SH-SY5Y (cell line): Measurements from ENCODE around the gene CBFA2T3.

ENCODE experiments used
- GATA2 ChIP-seq: IDR thresholded peaks from 2 replicates; pipeline ENCODE4 v1.6.1; 2011; ENCODE audit warnings: mild to moderate bottlenecking, low read depth, low read length
- GATA3 ChIP-seq: IDR thresholded peaks from 2 replicates; pipeline ENCODE4 v1.6.1; 2011; ENCODE audit warnings: low read depth, mild to moderate bottlenecking, low read length, moderate library complexity

DNA sequence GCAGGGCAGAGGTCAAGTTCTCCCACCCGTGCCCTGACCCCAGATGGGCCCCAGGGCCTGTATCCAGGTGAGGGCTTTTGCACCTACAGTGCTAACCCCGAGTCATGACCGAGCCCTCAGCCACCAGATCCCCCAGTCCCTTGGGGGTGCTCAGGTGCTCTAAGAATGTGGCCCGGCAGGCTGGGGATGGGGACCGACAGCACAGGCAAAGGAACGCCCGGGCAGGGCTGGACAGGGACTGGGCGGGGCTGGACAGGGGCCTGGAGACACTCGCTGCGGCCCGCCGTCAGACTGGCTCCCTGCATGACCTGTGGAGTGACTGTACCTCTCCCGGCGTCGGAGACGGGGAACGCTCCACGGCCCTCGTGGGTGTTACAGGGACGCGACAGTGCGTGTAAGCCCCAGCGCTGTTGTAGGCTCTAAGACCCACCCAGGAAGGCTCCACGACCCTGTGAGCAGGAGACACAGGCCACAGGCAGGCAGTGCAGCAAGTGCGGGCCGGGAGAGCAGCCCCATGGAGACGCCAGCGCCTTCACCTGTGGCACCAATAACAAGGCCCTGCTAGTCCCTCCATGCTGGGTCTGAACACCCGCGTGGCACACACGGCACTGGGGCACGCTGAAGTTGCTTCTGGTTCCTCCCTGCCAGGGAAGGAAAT, 38.8 kb downstream of the CBFA2T3 start:
- TF ChIP-seq GATA2: no peak
- no peak for TF ChIP-seq GATA3
